NCI-H748 (cell line): ENCODE data around the gene ESPN.

ENCODE experiments used
- DNase-seq: peaks from one replicate; lab custom pipeline; 2025; ENCODE audit not compliant: unreplicated experiment; lab: John Stamatoyannopoulos, UW

ESPN gene

DNA sequence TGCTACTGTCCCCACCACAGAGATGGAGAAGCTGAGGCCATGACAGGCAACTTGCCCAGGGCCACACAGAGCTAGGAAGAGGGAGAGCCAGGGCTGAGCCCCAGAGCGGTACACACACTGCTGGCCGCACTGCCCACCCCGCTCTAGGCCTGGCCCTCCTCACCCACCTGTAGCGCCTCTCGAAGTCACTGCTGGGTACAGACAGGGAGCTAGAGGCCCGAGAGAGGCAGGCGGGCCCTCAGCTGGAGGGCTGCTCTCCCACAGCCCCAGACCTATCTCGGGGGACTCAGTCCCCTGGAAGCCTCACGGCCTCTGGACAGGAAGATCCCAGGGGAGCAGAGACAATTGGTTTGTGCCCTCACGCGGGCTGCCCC is 84.2 kb downstream of the ESPN start:
- no peak for DNase-seq

DNA sequence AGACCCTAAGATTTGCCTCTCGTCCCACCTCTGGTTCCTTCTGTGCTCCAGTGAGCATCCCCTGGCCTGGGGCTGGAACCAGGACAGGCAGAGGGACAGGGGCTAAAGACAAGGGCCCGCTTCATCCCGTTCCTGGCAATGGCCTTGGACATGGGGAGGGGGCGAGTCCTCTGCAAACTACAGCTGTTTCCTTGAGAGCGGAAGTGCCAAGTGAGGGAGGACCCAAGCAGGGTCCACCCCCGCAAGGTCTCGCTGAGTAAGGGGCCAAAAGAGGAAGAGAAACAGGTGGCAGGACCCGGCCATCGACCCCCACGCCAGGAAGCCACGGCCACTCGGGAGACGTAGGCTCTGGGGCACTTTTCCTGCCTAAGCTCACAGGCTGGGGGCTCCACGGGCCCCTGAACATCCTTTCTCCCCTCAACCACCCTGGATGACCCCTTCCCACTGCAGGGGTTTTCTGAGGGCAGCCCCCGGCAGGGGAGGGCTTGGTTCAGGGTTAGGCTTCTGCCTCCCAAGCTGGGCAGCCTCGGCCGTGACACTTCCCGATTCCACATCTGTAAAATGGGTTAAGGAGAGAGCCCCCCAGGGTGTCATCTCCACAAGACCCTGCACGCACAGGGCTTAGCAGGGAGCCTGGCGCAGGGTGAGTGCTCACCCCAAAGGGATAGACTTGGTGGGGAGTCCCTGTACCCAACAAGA is 84.8 kb downstream of the ESPN start:
- DNase-seq, result no peak

DNA sequence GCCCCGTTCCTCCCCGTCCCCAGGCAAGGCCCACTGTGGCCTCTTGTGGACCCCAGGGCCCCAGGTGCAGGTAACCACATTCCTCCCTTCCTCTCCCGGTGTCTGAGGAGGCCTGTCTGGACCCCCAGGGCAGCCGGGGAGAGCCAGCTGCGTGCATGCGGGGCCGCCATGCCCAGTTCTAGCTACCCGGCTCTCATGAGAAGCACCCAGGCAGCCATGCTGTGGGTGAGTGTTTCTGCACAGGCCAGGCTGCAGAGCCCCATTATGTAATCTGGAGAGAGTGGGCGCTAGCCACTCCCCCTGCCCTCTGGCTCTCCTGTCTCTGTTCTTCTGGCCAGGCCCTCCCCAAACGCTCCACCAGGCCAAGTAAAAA is 85.3 kb downstream of the ESPN start:
- DNase-seq, result no peak

DNA sequence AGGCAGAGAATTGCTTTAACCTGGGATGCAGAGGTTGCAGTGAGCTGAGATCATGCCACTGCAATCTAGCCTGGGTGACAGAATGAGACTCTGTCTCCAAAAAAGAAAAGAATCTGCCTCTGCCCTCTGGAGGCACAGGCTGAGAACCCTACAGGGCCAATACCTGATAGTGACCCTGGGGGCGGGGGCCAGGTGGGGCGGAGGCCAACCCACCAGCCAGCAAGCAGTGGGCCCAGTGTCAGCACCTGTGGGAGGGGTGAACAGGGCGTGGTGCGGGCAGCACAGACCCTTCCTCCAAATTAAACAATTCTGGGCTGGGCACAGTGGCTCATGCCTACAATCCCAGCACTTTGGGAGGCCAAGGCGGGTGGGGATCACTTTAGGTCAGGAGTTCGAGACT is 85.9 kb downstream of the ESPN start:
- DNase-seq, result no peak
